GM06990 (cell line): ENCODE results near the gene EYS.
"Not testable (repeated sequence)": the region's sequence is repeated elsewhere in the genome, so short reads cannot be mapped to it uniquely, and the experiment has no call there.

ENCODE experiments used
- DNase-seq: peaks from one replicate; pipeline ENCODE4 v3.0.0-alpha.2; 2011; ENCODE audit not compliant: insufficient read length; ENCODE audit errors: extremely low read depth
- H3K27me3 ChIP-seq: replicated peaks from 2 replicates; pipeline ENCODE4 v1.6.0; 2011; ENCODE audit warnings: low read length; ENCODE audit not compliant: control insufficient read depth, insufficient read depth
- H3K36me3 ChIP-seq: 2 replicates; pipeline ENCODE4 v1.5.1; 2011; ENCODE audit warnings: low read length; ENCODE audit not compliant: control insufficient read depth, insufficient read depth
- H3K4me3 ChIP-seq: replicated peaks from 2 replicates; pipeline ENCODE4 v1.5.1; 2011; ENCODE audit warnings: low read depth, mild to moderate bottlenecking, control low read depth, low read length
- TF ChIP-seq, protein P1 (sequence below): IDR thresholded peaks from 2 replicates; pipeline ENCODE4 v1.5.1; 2011; ENCODE audit warnings: low read length, control low read depth, mild to moderate bottlenecking, inconsistent platforms; ENCODE audit not compliant: insufficient read depth, poor library complexity, severe bottlenecking

Gene EYS

GRCh38 chr6:63975699-63976098 is 1731.3 kb downstream of the EYS start:
- DNase-seq: no peak
- TF ChIP-seq, protein P1, sequence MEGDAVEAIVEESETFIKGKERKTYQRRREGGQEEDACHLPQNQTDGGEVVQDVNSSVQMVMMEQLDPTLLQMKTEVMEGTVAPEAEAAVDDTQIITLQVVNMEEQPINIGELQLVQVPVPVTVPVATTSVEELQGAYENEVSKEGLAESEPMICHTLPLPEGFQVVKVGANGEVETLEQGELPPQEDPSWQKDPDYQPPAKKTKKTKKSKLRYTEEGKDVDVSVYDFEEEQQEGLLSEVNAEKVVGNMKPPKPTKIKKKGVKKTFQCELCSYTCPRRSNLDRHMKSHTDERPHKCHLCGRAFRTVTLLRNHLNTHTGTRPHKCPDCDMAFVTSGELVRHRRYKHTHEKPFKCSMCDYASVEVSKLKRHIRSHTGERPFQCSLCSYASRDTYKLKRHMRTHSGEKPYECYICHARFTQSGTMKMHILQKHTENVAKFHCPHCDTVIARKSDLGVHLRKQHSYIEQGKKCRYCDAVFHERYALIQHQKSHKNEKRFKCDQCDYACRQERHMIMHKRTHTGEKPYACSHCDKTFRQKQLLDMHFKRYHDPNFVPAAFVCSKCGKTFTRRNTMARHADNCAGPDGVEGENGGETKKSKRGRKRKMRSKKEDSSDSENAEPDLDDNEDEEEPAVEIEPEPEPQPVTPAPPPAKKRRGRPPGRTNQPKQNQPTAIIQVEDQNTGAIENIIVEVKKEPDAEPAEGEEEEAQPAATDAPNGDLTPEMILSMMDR: no peak

GRCh38 chr6:63968650-63969049 is 1738.4 kb downstream of the EYS start:
- H3K36me3 ChIP-seq: no peaks in the 10 kb centered on the region

More at GRCh38 chr6:63975699-63976098, 1731.3 kb downstream of the EYS start:
- no peaks in the 10 kb centered on the region for H3K36me3 ChIP-seq
- H3K4me3 ChIP-seq: no peak overlapping the region
- H3K27me3 ChIP-seq: no peaks in the 10 kb centered on the region

DNA sequence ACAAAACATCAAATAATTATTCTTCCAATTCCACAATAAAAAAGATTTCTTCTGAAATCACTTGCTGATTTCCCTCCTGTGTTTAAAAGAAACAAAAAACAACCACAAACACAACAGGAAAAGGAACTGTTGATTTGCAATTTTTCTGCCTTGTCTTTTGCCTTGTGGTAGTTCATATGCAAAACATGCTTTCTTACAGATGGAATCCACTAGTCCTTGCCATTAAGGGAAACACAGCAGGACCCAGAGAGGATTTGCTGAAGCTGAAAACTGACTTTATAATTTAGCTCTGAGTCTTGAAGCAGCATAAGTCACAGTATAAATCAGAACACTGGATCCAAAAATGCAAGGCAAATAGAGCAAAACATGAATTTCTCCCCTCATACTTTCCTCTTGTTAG is 1742.7 kb downstream of the EYS start:
- Histone ChIP-seq H3K27me3 (no peaks in the 10 kb centered on the region), H3K36me3 (no peaks in the 10 kb centered on the region), H3K4me3 (no peak overlapping the region)
- TF ChIP-seq, protein P1: no peak
- no peak for DNase-seq

More at GRCh38 chr6:63968650-63969049, 1738.4 kb downstream of the EYS start:
- no peaks in the 10 kb centered on the region; the same call in 1 of the 2 replicates for H3K27me3 ChIP-seq
- H3K4me3 ChIP-seq: no peak overlapping the region
- no peak for DNase-seq
- TF ChIP-seq, protein P1: no peak

DNA sequence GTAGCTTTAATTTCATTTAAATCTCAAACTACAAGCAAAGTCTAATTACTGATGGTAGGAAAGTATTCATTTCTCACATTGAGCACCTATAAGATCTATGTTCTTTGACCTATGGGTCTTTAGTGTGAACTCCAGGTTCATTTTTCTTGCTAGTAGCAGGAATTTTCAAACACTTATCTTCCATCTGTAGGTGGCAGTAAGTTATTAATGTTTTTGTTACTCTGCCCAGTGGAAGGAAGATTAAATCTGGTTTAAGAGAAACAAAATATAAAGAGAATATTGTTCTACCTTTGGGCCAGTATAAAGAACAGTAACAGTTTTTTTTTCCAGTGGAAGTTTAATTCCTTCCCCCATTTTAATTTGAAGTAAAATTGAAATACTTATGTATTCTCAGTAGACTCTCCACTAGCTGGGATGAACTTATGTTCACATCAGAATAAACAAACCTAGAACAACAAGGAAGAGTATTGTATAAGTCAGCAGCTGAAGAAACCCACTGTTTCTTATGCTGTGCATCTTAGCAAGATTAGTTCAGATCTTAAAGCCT is 1743.2 kb downstream of the EYS start:
- Histone ChIP-seq H3K4me3 (no peak overlapping the region), H3K27me3 (no peaks in the 10 kb centered on the region), H3K36me3 (no peaks in the 10 kb centered on the region)
- TF ChIP-seq, protein P1: no peak
- DNase-seq: no peak

- H3K27me3 ChIP-seq, H3K4me3 ChIP-seq, H3K36me3 ChIP-seq, DNase-seq: not testable (repeated sequence)
These were observed 1753.5 kb downstream of the EYS start for GRCh38 chr6:63953336-63954021.

DNA sequence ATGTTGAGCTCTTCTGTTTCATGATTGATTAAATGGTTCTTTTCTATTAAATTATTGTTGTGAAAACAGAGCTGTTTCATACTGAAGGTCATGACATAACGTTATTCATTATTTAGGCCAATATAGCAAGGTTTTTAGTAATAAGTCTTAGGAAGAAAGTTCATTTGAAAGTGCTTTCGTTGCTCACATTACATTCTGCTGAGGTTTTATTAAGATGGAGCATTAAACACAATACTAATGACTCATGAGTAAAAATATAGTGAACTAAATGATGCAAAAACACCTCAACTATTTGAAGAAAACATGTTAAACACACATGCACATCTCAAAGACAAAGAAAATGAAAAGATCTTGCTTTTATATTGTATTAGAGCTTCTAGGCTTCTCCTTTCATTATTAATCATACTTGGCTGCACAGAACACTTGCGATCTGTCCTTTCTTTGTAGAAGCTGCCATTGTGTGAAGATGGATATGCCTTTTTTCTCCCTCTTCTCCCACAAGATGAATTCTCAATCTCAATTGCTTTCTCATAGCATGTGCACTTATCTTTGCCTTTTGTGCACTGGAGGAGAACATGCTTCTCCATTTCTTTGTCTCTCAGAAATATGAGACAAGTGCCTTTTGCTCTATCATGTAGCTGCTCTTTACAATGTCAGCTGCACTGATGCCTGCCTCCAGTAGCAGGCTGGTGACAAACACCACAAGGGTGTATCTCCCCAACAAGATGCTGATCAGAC is 1759.1 kb downstream of the EYS start:
- TF ChIP-seq, protein P1: no peak
- no peaks in the 10 kb centered on the region for H3K36me3 ChIP-seq
- no peak for DNase-seq
- H3K4me3 ChIP-seq: no peak overlapping the region
- H3K27me3 ChIP-seq: no peaks in the 10 kb centered on the region
